Activated T-cell treated with anti-CD3 and anti-CD28 coated beads, Interleukin-2, amount 50 U/mL, for 1 hour (primary cell): ENCODE data around the gene CD300LG.
"Not testable (repeated sequence)": the region's sequence is repeated elsewhere in the genome, so short reads cannot be mapped to it uniquely, and the experiment has no call there.

Experiments
- DNase-seq: peaks from one replicate; pipeline ENCODE4 v3.0.0-alpha.2; 2020

The CD300LG gene

GRCh38 chr17:43846963-43847371 is at the start of gene CD300LG:
CD300LG (plus strand) TSS chr17:43847176; CDS start chr17:43847217, 41 bp downstream.
- DNase-seq, result no peak

DNA sequence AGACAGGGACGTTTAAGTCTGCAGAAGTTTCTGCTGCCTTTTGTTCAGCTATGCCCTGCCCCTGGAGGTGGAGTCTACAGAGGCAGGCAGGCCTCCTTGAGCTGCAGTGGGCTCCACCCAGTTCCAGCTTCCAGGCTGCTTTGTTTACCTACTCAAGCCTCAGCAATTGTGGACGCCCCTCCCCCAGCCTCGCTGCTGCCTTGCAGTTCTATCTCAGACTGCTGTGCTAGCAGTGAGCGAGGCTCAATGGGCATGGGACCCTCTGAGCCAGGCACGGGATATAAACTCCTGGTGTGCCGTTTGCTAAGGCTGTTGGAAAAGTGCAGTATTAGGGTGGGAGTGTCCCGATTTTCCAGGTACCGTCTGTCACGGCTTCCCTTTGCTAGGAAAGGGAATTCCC is 49.0 kb upstream of the CD300LG start:
- DNase-seq, result not testable (repeated sequence)

- no peak for DNase-seq
Measured at GRCh38 chr17:43799047-43799446, 47.9 kb upstream of the CD300LG start.

GRCh38 chr17:43800736-43801135 is 46.2 kb upstream of the CD300LG start:
- DNase-seq, result no peak

- no peak for DNase-seq
Measured at GRCh38 chr17:43801844-43802243, 45.1 kb upstream of the CD300LG start.

- DNase-seq, result no peak
Measured at GRCh38 chr17:43803758-43804157, 43.2 kb upstream of the CD300LG start.

DNA sequence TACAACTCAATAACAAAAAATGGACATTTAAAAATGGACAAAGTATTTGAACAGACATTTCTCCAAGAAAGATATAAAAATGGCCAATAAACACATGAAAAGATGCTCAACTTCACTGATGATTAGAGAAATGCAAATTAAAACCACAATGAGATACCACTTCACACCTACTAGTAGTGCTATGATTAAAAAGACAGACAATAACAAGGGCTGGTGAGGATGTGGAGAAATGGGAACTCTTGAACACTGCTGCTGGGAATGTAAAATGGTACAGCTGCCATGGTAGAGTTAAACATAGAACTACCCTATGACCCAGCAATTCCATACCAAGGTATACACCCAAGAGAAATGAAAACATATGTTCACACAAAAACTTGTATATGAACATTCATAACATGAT is 41.9 kb upstream of the CD300LG start:
- DNase-seq, result no peak

DNA sequence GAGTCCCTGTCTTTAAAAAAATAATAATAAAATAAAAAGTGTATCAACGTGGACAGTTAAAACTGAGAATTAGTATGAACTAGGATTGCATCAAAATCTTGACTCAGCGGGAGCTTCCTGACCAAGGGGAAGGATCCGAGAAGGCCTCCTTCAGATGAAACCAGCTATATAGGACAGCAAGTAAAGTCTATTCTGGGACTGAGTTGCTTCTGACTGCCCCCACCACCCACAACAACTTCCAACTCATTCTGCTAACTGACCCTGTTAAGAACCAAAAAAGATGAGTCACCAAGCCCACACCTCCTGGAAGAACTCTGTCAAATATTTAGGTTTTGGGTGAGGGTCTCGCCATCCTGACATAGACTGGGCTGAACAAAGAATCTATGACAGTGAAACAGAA is 38.9 kb upstream of the CD300LG start:
- no peak for DNase-seq

DNA sequence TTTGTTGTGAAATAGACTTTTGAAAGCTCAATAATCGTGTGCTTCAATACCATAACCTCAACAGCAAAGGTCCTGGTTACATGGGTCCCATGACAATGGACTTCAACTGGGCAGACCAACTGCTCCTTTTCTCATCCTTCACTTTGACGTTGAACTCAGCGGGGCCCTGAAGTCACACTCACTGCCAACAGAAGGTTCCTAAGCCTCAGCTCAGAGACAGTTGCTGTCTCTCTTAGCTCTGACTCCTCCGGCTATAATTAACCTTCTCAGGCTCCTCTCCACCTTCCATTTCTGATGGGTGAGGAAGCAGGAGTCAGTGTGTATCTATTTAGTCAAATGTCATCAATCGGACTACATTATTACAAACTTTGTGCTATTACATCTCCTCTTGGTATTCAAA is 37.9 kb upstream of the CD300LG start:
- DNase-seq, result no peak

DNA sequence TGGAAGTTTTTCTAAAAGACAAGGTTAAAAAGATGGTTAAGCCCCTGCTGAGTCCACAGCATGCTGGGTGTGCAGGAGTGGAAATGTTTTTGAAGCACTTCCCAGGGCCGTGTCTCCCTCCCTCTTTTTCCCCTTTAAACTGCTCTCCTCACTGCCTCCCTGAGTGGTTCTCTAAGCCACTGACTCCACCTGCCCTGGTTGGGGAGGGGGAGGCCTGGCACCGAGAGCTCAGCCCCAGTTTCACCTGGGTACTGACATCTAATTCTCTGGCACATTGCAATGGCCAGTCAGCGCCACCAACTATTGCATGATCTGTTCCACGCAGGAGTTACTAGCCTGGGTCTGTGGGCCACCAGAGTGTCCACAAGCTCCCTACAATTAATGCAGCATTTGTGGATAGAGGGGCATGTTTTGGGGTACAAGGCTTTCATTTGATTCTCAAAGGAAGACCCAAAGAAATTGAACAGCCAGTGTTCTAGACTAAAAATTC is 36.7 kb upstream of the CD300LG start:
- DNase-seq, result no peak

DNA sequence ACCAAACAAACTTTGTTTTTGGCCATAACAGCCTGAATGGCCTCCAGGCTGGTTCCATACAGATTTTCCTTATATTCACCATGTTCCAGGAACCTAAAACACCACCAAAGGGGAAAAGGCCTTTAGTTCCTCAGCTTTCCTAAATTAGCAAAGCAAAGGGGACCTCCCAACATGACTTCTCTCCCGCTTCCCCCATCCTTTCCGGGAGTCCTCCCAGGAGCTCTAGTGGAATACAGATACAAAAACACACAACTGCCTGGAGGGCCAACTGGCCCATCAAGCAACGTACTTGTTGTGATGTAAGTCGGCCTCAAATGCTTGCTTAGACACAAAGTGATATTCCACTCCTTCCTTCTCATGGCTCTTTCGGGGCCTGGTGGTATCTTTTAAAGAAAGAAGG is 36.2 kb upstream of the CD300LG start:
- no peak for DNase-seq

GRCh38 chr17:43812396-43813265 is 34.3 kb upstream of the CD300LG start:
- DNase-seq, result no peak

- DNase-seq, result no peak
Measured at GRCh38 chr17:43813386-43813785, 33.6 kb upstream of the CD300LG start.

DNA sequence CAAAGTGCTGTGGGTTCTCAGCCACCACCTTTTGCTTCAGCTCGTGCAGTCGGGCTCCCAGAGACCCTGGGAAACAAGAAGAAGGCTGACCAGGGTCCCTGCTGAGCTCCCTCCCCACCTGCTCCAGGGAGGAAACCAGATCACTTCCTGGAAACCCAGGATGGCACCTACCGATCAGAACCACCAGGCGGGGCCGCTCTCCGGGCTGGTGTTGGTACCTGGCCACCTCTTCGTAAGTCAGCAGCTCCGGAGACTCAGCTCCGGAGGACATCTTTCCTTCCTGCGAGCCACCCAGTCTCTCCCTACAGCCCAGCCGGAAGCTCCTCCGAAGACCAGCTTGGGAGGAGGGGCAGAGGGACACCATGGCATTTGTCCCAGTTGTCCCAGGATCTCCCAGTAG is 33.0 kb upstream of the CD300LG start:
- DNase-seq, result no peak

DNA sequence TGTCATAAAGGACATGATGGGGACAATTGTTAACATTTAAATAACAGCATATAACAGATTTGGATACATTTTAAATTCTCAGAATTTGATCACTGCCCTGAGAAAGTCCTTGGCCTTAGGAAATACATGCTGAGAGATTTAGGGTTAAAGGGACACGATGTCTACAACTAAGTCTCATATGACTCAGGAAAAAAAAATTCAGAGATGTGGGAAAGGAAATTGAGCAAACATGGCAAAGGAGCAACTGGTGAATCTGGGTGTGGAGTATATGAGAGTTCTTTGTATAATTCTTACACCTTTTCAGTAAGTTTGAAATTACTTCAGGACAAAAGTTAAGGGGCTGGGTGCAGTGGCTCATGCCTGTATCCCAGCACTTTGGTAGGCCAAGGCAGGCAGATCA is 32.3 kb upstream of the CD300LG start:
- DNase-seq, result no peak

DNA sequence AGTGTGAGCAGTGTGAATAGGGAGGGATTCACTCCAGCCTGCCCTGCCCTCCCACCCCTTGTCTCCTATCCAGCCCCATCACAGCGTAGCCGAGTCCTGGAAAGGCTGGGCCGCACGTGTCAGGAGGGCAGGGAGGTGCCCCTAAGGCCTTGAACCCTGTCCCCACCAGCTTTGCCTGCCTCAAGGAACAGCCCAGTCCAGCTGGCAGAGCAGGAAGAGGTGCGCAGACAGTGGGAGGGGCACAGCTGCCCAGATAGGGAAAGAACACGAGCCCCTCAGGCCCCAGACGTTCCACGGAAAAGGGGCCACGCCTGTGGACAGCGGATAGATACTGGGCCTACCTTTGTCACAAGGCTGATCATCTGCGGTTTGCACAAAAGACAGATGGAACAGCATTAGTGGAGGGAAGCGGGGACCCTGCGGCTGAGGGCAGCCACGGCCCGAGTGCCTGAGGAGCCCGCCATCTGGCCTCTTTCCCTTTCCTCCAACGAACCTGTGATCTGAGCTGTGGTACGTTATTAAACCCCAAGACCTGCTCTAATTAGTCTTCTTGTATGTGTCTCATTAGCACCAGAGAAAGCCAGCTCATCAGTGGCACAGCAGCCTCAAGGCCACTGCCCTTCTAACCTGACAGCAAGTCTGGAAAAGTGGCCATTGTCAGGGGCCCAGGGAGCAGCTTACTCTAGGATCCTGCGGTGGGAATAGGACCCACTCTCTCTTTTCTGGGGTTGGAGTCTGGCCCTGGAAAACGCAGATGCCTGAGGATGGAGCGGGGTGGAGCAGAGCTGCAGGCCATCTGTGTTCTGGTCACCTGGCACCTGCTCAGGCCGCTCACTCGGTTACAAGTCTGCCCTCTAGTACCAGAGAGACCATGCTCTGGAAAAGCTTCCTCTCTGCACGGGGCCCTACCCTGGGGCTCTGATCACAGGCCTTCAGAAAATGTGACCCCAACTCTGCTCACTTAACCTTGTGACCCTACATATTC is 30.3 kb upstream of the CD300LG start:
- DNase-seq, result no peak

GRCh38 chr17:43817826-43818225 is 29.1 kb upstream of the CD300LG start:
- DNase-seq, result no peak

DNA sequence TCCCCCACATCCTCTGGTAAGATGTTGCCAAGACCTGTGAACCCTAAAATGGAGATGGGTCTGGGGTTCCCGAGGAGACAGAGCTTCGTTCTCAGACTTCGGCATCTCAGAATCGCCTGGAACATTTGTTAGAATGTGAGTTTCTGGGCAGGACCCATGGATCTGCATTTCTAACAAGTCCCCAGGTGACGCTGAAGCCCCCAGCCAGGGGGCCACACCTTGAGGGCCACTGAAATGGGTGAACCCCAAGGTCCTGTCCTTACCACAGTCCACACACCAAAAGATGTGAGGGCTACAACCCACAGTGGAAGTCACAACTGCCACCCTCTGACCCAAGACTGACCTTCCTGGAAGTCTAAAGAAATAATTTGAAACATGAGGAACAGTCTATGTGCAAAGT is 28.0 kb upstream of the CD300LG start:
- no peak for DNase-seq

- DNase-seq, result no peak
Measured at GRCh38 chr17:43820759-43821158, 26.2 kb upstream of the CD300LG start.

DNA sequence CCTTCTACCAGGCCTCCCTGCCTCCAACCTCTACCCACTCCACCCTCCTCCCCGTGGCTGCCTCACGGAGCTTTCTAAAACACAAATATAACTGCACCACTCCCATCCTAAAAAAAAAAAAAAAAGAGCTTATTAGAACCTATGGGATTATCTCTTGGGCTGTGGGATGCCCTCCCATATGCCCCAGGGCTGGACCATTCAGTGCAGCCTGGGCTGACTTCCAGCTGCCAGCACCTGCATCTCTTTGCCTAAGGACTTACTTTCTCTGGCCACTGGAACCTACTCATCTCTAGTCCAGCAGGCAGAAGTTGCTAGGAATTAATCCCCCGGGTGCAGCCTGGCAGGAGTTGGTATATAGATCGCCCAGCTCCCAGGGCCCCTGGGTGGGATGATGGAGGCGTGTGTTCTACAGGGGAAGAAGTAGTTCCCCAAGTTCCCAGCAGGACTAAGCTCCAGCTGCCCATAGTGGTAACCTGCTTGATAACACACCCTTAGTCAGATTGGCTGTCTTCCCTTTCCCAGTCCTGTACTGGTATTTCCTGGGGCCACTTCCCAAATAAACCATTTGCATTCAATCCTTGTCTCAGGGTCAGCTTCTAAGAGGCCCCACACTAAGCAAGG is 24.3 kb upstream of the CD300LG start:
- no peak for DNase-seq

DNA sequence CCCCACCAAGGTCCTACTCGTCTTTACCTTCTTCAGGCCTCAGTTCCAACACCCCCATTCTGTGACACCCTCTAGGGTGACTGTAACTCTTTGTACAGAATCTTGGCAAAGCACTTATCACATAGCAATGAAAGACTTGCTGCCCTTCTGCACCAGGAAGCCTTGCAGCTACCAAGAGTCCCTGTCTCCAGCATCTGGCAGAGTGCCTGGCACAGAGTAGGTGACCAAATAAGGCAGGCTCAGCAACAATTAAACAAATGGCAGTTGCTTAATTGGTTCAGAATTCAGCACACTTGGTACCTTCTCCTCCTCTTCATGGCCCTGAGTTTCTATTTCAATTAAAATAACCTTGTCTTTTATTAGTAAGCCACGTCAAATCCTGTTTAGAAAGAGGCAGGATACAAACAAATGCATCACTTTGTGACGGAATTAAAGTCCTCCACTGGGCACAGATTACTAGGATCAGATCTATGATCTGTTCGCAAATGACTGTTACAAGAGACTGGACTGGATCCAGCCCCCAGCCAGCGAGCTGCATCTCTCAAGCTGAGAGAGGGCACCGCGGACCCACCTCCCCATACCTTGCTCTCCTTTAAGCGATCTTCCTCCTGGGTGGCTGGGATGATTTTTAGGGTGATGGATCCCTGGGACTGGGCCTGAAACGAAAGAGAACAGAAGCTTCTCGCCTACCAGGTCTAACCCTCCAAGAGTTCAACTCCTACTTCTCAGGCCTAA is 23.5 kb upstream of the CD300LG start:
- DNase-seq, result no peak

DNA sequence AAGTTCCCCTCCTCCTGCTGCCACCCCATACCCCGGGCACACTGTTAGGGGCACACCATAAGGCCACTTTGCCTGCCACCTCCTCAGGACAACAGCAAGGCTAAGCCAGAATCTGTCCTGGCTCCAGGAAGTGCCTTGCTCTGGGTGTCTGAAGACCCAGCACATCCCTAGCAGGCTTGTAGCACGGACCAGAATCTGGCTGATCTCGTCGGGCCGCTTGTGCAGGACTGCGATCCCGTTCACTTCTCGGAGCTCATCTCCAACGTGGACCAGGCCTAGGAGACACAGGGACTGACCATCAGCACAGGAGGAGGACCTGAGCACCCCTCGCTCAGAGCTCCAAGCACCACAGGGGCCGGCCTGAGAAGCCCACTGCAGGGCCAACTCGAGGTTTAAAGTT is 21.4 kb upstream of the CD300LG start:
- DNase-seq, result no peak
